A549 (cell line): ENCODE results near the gene IL6R. TPM values are rescaled to one million over a fixed set of nuclear protein-coding genes. Genes with fewer than 3 reads are reported as not detected.

Experiments
- ATAC-seq, 2 experiments: fragments of 200-7000 bp in 1 of 2; fragments of >200 bp in 1 of 2; cut with Nextera tagmentation in 1 of 2; cut with Tn5 transposase in 1 of 2; 3 replicates each; pipeline versions ENCODE4 v1.8.0 to v1.9.1; 2018 to 2020; ENCODE audit warnings: mild to moderate bottlenecking in 1 of 2, moderate library complexity in 1 of 2
- CTCF ChIA-PET: fragments of 300-600 bp; sonication (Branson Sonifier 250); formaldehyde crosslinking; extraction: SDS; loops from one replicate; lab custom pipeline; 2021; ENCODE audit warnings: antibody characterized with exemption, inconsistent platforms; lab: Yijun Ruan, JAX
- POLR2A ChIA-PET: fragments of 350-600 bp; formaldehyde crosslinking; extraction: SDS; loops from one replicate; lab custom pipeline; 2021; ENCODE audit warnings: antibody characterized with exemption, inconsistent platforms; lab: Yijun Ruan, JAX
- DNase-seq, 2 experiments: peaks; one replicate each; pipeline versions ENCODE4 v3.0.0 to v3.0.0-alpha.2; 2011 to 2016; ENCODE audit warnings: low read depth in 1 of 2, low spot score in 1 of 2
- FAIRE-seq: peaks from 2 replicates; lab custom pipeline; 2011; peaks lifted over from hg19 to GRCh38; lab: Jason Lieb, UNC
- H3K27ac ChIP-seq, 2 experiments: fragments of >200 bp; sonication (Bioruptor Twin); formaldehyde crosslinking; 3 replicates each; pipeline ENCODE4 v1.5.1; 2016 to 2017
- H3K4me1 ChIP-seq: fragments of >200 bp; sonication (Bioruptor Twin); formaldehyde crosslinking; 3 replicates; pipeline ENCODE4 v1.6.1; 2016
- H3K4me2 ChIP-seq: fragments of >200 bp; sonication (Bioruptor Twin); formaldehyde crosslinking; 3 replicates; pipeline ENCODE4 v1.6.1; 2016
- H3K4me3 ChIP-seq: fragments of >200 bp; sonication (Bioruptor Twin); formaldehyde crosslinking; 3 replicates; pipeline ENCODE4 v1.5.1; 2016
- H3K9me3 ChIP-seq: fragments of >200 bp; sonication (Bioruptor Twin); formaldehyde crosslinking; 3 replicates; pipeline ENCODE4 v1.6.1; 2016
- BHLHE40 ChIP-seq: IDR thresholded peaks from 2 replicates; pipeline ENCODE4 v1.6.1; 2012; ENCODE audit warnings: low read depth, low read length, inconsistent platforms
- CBX8 ChIP-seq: fragments of 200-600 bp; sonication (generic); IDR thresholded peaks from 2 replicates; pipeline ENCODE4 v1.6.1; 2016
- E2F6 ChIP-seq: IDR thresholded peaks from 2 replicates; pipeline ENCODE4 v1.6.1; 2012; ENCODE audit warnings: low read depth, borderline replicate concordance
- EP300 ChIP-seq, 2 experiments: fragments of >200 bp; sonication (Bioruptor Twin); formaldehyde crosslinking; IDR thresholded peaks; 2 replicates in 1 of 2; 3 replicates in 1 of 2; pipeline ENCODE4 v1.6.1; 2016 to 2017
- HDAC2 ChIP-seq: fragments of 200-600 bp; sonication (generic); IDR thresholded peaks from 2 replicates; pipeline ENCODE4 v1.6.1; 2016
- HMGXB4 ChIP-seq: fragments of 250-450 bp; sonication (Bioruptor Pico); IDR thresholded peaks from 2 replicates; pipeline ENCODE4 v1.5.0; 2021; ENCODE audit warnings: mild to moderate bottlenecking, moderate library complexity, borderline replicate concordance
- JUN ChIP-seq, 2 experiments: fragments of >200 bp; sonication (Bioruptor Twin); formaldehyde crosslinking; IDR thresholded peaks; 2 replicates in 1 of 2; 3 replicates in 1 of 2; pipeline ENCODE4 v1.6.1; 2016 to 2017
- KDM1A ChIP-seq: fragments of 200-600 bp; sonication (generic); IDR thresholded peaks from 2 replicates; pipeline ENCODE4 v1.6.1; 2016; ENCODE audit warnings: low read depth, mild to moderate bottlenecking
- MAZ ChIP-seq: fragments of 150-350 bp; IDR thresholded peaks from 2 replicates; pipeline ENCODE4 v1.6.1; 2014; ENCODE audit warnings: antibody characterized with exemption, low read depth, low read length, borderline replicate concordance
- NPAS2 ChIP-seq: fragments of 250-450 bp; sonication (Bioruptor Pico); IDR thresholded peaks from 2 replicates; pipeline ENCODE4 v1.8.0; 2022; ENCODE audit warnings: mild to moderate bottlenecking, moderate library complexity, borderline replicate concordance
- RAD21 ChIP-seq, 2 experiments: fragments of >200 bp in 1 of 2; sonication (Bioruptor Twin) in 1 of 2; formaldehyde crosslinking in 1 of 2; IDR thresholded peaks in 1 of 2; conservative IDR thresholded peaks in 1 of 2; 2 replicates in 1 of 2; 3 replicates in 1 of 2; pipeline ENCODE4 v1.6.1; 2012 to 2018; ENCODE audit warnings: inconsistent platforms in 1 of 2
- REST ChIP-seq: fragments of 200-600 bp; sonication (generic); IDR thresholded peaks from 2 replicates; pipeline ENCODE4 v1.6.1; 2016; ENCODE audit warnings: antibody characterized with exemption, mild to moderate bottlenecking, moderate library complexity
- TFCP2L1 ChIP-seq: fragments of 250-450 bp; sonication (Bioruptor Pico); IDR thresholded peaks from 2 replicates; pipeline ENCODE4 v1.5.0; 2021; ENCODE audit warnings: mild to moderate bottlenecking
- TP53 ChIP-seq: fragments of 250-450 bp; sonication (Bioruptor Pico); IDR thresholded peaks from 2 replicates; pipeline ENCODE4 v1.5.0; 2021; ENCODE audit warnings: mild to moderate bottlenecking, moderate library complexity
- ZNF302 ChIP-seq: fragments of 250-450 bp; sonication (Bioruptor Pico); IDR thresholded peaks from 2 replicates; pipeline ENCODE4 v1.9.0; 2021; ENCODE audit warnings: inconsistent platforms, mild to moderate bottlenecking, moderate library complexity
- WGBS: methylation state at CpG from one replicate; pipeline ENCODE4 v1.1.6; 2017; ENCODE audit errors: missing lambda C conversion rate; 5-methylcytosine and 5-hydroxymethylcytosine counted together
- polyA plus RNA-seq, 4 experiments: library from polyadenylated mRNA; depleted of rRNA in 3 of 4; stranded (reverse); fragments of >200 nt; fragmentation: RNase III in 1 of 4; extraction: RNeasy Plus Mini Kit Qiagen cat#74134 plus additional on column Dnase treatment in 1 of 4; gene quantifications; 2 replicates in 3 of 4; 3 replicates in 1 of 4; pipeline ENCODE4 v1.2.3, GENCODE V29; 2011 to 2017

Gene IL6R
- polyA plus RNA-seq, 2 of the 4 experiments (the other 2 are of a cell fraction): 2.2 to 2.7 TPM

GRCh38 chr1:154435599-154436200, 30.6 kb downstream of the IL6R start:
- ATAC-seq: no peak

DNA sequence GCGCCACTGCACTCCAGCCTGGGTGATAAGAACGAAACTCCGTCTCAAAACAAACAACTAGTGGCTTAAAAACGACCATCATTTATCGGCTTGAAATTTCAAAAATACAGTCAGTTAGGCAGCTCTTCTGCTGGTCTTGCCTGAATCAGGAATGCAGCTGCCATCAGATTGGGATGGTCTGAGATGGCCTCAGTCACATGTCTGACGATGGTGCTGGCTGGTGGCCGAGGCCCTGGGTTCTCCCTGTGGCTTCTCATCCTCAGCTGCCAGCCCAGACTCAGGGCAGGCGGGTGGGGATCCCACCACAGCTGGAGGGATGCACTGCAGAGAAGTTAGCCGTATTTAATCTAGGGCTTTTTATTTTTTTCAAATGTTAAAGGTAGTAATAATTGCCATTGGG, 31.3 kb downstream of the IL6R start:
- peaks cover 22% of the 10 kb centered on the region; the same call in 2 of the 3 replicates for H3K4me1 ChIP-seq
- DNase-seq: no peak
- 85% methylated on average over 9 of the region's 9 CpGs for WGBS
- ChIA-PET POLR2A (no interaction called here), CTCF (interaction anchor here (0.7 to 1.3 kb wide), 2 partner anchors 10 to 11 kb away, joined by 5 read pairs; no protein-coding TSS in a partner anchor)
- H3K4me3 ChIP-seq: no peak overlapping the region
- H3K9me3 ChIP-seq: no peaks in the 10 kb centered on the region
- TF ChIP-seq HDAC2 (no peak), E2F6 (no peak), NPAS2 (CRISPR knock-in tag) (no peak), JUN (IDR thresholded peaks at IDR 0.05) (no peak), ZNF302 (CRISPR knock-in tag) (no peak), TFCP2L1 (CRISPR knock-in tag) (no peak), BHLHE40 (no peak), MAZ (no peak)
- H3K27ac ChIP-seq: no peak overlapping the region
- no peak overlapping the region for H3K4me2 ChIP-seq
- no peak for FAIRE-seq
- ATAC-seq: no peak

More at GRCh38 chr1:154435599-154436200, 30.6 kb downstream of the IL6R start:
- peaks cover 29% of the 10 kb centered on the region; the same call in 2 of the 3 replicates for H3K4me1 ChIP-seq
- H3K4me3 ChIP-seq: no peak overlapping the region
- 96% methylated on average over 13 of the region's 15 CpGs for WGBS
- H3K4me2 ChIP-seq: no peak overlapping the region
- no peak overlapping the region for H3K27ac ChIP-seq
- CTCF ChIA-PET: interaction anchor here (0.7 to 1.6 kb wide), 5 partner anchors 9 to 111 kb away, joined by 3 to 5 read pairs (median 3); no protein-coding TSS in a partner anchor
- H3K9me3 ChIP-seq: no peaks in the 10 kb centered on the region
- DNase-seq (no peak), FAIRE-seq (no peak)
- TF ChIP-seq REST: no peak
- no peak for TF ChIP-seq TP53 (CRISPR knock-in tag)
- TF ChIP-seq NPAS2 (CRISPR knock-in tag): no peak
- TF ChIP-seq RAD21 (conservative IDR thresholded peaks at IDR 0.05 in 1 of 2, IDR thresholded peaks at IDR 0.05 in 1 of 2): no peak
- no peak for TF ChIP-seq EP300 (IDR thresholded peaks at IDR 0.05)
- TF ChIP-seq CBX8: no peak
- TF ChIP-seq KDM1A: no peak
- TF ChIP-seq HMGXB4: no peak
- POLR2A ChIA-PET: no interaction called here
